ENCODE measurements around the gene DLG1. TPM values are rescaled to one million over a fixed set of nuclear protein-coding genes. Genes with fewer than 3 reads are reported as not detected.

DLG1 gene
- total RNA-seq, 2 donors from 2014 or later: 115 to 124 TPM

DNA sequence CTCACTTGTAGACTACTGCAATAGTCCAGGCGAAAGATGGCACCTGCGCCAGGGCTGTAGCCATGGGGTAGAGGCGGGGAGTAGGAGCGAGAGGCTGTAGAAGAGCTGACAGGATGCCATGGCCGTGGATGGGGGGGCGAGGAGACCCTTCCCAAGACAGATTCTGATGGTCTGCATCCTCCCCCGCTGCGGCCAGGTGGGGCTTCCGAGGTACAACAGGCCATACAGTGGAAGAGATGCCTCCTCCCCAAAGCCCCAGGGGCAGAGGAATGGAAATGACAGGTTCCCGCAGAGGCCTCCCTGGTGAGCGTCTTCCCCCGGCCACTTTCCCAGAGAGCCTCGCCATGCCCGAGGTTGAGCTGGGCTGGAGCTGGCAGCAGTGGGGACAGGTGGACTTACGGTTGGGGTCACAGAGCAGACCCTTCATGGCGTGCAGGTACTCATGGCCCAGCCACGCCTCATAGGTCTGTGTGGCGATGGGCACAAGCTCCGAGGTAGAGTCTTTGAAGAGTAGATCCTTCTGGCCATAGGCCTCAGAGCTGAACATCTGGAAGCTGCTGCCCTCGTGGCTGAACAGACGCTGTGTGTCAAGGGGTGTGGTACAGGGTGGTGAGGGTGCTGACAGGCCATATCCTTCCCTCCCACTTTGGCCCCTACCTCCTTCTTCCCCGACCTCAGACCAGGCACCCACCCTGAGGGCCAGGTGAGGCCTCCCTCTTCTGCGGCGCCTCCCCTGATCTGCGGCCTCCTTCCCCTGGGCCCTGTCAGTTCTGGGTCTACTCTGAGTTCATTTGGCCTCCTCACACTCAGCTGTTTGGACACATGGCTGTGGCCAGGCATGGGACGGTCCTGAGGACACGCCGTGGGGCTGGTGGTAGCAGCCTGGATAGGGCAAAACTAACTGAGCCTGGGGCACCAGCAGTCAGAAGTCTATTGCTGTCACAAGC, 282.3 kb downstream of the DLG1 start:
- H3K9me3 ChIP-seq: no peaks in the 10 kb centered on the region
- no peak overlapping the region for H3K27ac ChIP-seq
- H3K4me1 ChIP-seq: no peaks in the 10 kb centered on the region
- H3K36me3 ChIP-seq: no peaks in the 10 kb centered on the region
- intact Hi-C loops (cut with DNase I): no loop called here
- H3K27me3 ChIP-seq: no peaks in the 10 kb centered on the region
- no peak overlapping the region for H3K4me3 ChIP-seq
- TF ChIP-seq, protein P1, sequence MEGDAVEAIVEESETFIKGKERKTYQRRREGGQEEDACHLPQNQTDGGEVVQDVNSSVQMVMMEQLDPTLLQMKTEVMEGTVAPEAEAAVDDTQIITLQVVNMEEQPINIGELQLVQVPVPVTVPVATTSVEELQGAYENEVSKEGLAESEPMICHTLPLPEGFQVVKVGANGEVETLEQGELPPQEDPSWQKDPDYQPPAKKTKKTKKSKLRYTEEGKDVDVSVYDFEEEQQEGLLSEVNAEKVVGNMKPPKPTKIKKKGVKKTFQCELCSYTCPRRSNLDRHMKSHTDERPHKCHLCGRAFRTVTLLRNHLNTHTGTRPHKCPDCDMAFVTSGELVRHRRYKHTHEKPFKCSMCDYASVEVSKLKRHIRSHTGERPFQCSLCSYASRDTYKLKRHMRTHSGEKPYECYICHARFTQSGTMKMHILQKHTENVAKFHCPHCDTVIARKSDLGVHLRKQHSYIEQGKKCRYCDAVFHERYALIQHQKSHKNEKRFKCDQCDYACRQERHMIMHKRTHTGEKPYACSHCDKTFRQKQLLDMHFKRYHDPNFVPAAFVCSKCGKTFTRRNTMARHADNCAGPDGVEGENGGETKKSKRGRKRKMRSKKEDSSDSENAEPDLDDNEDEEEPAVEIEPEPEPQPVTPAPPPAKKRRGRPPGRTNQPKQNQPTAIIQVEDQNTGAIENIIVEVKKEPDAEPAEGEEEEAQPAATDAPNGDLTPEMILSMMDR (IDR thresholded peaks at IDR 0.05): no peak
- no peak overlapping the region for H3K9ac ChIP-seq (ENCODE audit: low read depth in 2 of 2, low read length in 2 of 2)
- DNase-seq: no peak

DNA sequence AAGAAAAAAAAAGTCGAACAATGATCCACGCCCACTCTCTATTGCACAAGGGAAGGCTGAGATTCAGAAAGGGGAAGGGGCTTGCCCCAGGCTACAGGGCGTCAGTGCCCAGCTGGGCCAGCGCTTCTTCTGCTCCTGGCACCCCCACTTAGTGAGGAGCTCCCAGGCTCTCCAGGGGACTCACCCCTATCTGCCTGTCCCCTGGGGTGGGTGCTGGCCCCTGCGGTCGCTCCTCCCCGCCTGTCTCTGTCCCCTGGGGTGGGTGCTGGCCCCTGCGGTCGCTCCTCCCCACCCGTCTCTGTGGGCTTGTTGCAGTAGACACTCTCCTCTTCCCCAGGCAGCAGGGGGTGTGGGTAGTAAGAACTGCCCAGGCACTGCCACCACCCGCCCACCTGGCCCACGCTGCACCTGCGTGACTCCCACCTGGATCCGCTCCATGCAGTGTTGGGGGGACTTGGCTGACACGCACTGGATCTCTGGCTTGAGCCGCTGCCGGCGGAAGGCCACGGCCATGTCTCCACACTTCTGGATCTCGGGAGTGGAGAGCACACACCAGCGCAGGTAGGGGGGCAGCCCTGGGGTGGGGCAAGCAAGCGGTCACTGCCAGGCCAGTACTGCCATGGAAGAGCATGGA, 283.4 kb downstream of the DLG1 start:
- no peak overlapping the region for H3K9ac ChIP-seq (ENCODE audit: low read depth in 2 of 2, low read length in 2 of 2)
- DNase-seq: no peak
- no peak overlapping the region for H3K4me3 ChIP-seq
- no peaks in the 10 kb centered on the region for H3K9me3 ChIP-seq
- no peak overlapping the region for H3K27ac ChIP-seq
- H3K27me3 ChIP-seq: no peaks in the 10 kb centered on the region
- intact Hi-C loops (cut with DNase I): no loop called here
- no peaks in the 10 kb centered on the region for H3K4me1 ChIP-seq
- no peaks in the 10 kb centered on the region for H3K36me3 ChIP-seq
- TF ChIP-seq, protein P1 (IDR thresholded peaks at IDR 0.05): no peak

DNA sequence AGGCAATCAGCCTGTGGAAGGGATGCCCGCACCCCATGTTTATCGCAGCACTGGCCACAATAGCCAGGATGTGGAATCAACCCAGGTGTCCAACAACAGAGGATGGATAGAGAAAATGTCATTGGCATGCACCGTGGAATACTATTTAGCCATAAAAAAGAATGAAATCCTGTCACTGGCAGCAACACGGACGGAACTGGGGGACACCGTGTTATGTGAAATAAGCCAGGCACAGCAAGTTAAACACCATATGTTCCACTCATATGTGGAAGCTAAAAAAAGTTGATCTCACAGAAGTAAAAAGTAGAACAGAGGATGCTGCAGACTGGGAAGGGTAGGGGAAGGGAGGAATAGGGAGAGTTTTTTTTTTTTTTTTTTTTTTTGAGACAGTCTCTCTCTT, 284.4 kb downstream of the DLG1 start:
- intact Hi-C loops (cut with DNase I): no loop called here
- Histone ChIP-seq H3K9ac (ENCODE audit: low read depth in 2 of 2, low read length in 2 of 2) (no peak overlapping the region), H3K27me3 (no peaks in the 10 kb centered on the region), H3K36me3 (no peaks in the 10 kb centered on the region), H3K27ac (no peak overlapping the region), H3K4me1 (no peaks in the 10 kb centered on the region), H3K4me3 (no peak overlapping the region), H3K9me3 (no peaks in the 10 kb centered on the region)
- no peak for DNase-seq
- TF ChIP-seq, protein P1 (IDR thresholded peaks at IDR 0.05): no peak

DNA sequence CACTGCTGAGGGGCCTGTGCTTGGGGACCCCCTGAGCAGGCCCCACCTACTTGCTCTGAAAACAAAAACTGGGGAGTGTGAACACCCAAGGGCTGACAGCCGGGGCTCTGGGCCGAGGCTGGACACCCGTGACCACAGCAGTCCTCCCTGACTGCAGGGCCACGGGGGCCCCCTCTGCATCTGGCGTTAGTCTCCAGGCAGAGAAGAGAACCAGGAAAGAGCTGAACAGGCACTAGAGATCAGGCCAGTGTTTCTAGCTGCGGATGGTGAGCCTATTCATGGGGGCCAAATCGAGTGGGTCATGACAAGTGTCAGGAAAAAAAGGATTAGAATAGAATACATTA, 285.9 kb downstream of the DLG1 start:
- no peaks in the 10 kb centered on the region for H3K9me3 ChIP-seq
- H3K4me3 ChIP-seq: no peak overlapping the region
- H3K27ac ChIP-seq: no peak overlapping the region
- intact Hi-C loops (cut with DNase I): no loop called here
- H3K27me3 ChIP-seq: no peaks in the 10 kb centered on the region
- TF ChIP-seq, protein P1 (IDR thresholded peaks at IDR 0.05): no peak
- H3K9ac ChIP-seq (ENCODE audit: low read depth in 2 of 2, low read length in 2 of 2): no peak overlapping the region
- no peaks in the 10 kb centered on the region for H3K36me3 ChIP-seq
- DNase-seq: no peak
- no peaks in the 10 kb centered on the region for H3K4me1 ChIP-seq

DNA sequence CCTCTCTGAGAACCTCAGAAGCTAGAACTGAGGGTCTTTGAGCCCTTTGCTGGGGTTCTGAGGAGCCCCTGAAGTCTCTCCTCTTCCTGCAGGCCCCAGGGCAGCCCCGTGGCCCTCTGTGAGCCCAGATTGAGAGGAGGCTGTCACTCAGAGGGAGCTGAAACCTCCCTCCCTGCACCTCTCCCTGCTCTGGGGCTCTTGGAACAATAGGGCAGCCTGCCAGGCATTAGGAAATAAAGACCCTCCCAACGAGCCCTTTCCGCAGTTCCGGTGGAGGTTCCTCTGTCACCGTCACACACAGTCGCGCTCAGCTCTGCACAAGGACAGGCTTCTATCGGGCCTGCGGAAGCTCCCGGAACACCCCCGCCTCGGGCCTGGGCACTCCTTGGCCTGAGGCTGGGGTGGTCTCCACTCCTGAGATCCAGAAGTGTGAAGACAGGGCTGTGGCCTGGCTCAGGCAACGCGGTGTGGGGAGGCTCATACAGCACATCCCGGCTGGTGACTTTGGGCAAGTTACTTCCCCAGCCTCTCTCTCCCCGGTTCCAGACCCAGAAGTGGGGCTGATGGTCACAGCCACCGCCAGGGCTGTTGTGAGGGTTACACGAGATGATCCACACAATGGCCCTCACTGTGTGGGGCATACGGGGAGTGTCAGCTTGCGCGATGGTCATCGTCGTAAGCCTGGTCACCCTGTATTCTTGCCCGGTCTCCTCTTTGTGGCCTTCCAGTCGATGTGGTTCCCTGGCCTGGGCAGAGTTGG, 286.5 kb downstream of the DLG1 start:
- H3K27ac ChIP-seq: no peak overlapping the region
- H3K4me3 ChIP-seq: no peak overlapping the region
- TF ChIP-seq, protein P1 (IDR thresholded peaks at IDR 0.05): no peak

More for the DNA sequence above, 286.5 kb downstream of the DLG1 start:
- Histone ChIP-seq H3K4me1 (no peaks in the 10 kb centered on the region), H3K27me3 (no peaks in the 10 kb centered on the region), H3K9me3 (no peaks in the 10 kb centered on the region), H3K9ac (ENCODE audit: low read depth in 2 of 2, low read length in 2 of 2) (no peak overlapping the region), H3K36me3 (no peaks in the 10 kb centered on the region)
- intact Hi-C loops (cut with DNase I): no loop called here
- no peak for DNase-seq
